Thoracic aorta (tissue), 2 donors: Measurements from ENCODE around the gene CDKN2AIPNL. TPM values are rescaled to one million over a fixed set of nuclear protein-coding genes. Genes with fewer than 3 reads are reported as not detected.
A peak's percentile ranks its signal among the peaks of the same experiment; 100 is the strongest.

Experiments
- ATAC-seq: fragments of 150-250 bp; one replicate; pipeline ENCODE4 v1.8.0; 2017; ENCODE audit warnings: low read depth; ENCODE audit not compliant: insufficient number of reproducible peaks, low FRiP score
- DNase-seq: peaks from one replicate; pipeline ENCODE4 v3.0.0-alpha.2; 2020; ENCODE audit warnings: low spot score
- H3K27ac ChIP-seq, 2 donors: fragments of 200-600 bp; sonication (generic); 1 replicate in 1 of 2; 2 replicates in 1 of 2; pipeline ENCODE4 v1.5.1; 2016; ENCODE audit warnings: mild to moderate bottlenecking in 2 of 2, moderate library complexity in 2 of 2
- H3K27me3 ChIP-seq: fragments of 200-600 bp; sonication (generic); replicated peaks from 2 replicates; pipeline ENCODE4 v1.6.0; 2016; ENCODE audit warnings: mild to moderate bottlenecking; ENCODE audit not compliant: insufficient read depth
- H3K36me3 ChIP-seq: fragments of 200-600 bp; sonication (generic); one replicate; pipeline ENCODE4 v1.5.1; 2016
- H3K4me1 ChIP-seq, 2 donors: fragments of 200-600 bp; sonication (generic); 1 replicate in 1 of 2; 2 replicates in 1 of 2; pipeline versions ENCODE4 v1.5.1 to v1.6.0; 2016; ENCODE audit warnings: low read depth in 2 of 2, mild to moderate bottlenecking in 1 of 2; ENCODE audit not compliant: control insufficient read depth in 1 of 2
- H3K4me3 ChIP-seq: fragments of 200-600 bp; sonication (generic); 2 replicates; pipeline ENCODE4 v1.5.1; 2016; ENCODE audit warnings: mild to moderate bottlenecking
- H3K9me3 ChIP-seq: fragments of 200-600 bp; sonication (generic); 2 replicates; pipeline ENCODE4 v1.5.1; 2016
- total RNA-seq, 2 donors: library from RNA; depleted of rRNA; stranded (reverse); fragments of >200 nt; gene quantifications; one replicate each; pipeline versions ENCODE4 v1.1.0 to v1.2.3, GENCODE V29; 2016
- TF ChIP-seq, protein P1 (sequence below): fragments of 200-600 bp; sonication (generic); IDR thresholded peaks from one replicate; pipeline ENCODE4 v1.5.1; 2019; ENCODE audit warnings: antibody characterized with exemption

The CDKN2AIPNL gene
- total RNA-seq, 2 donors from 2014 or later, result 5.1 to 15.8 TPM

DNA sequence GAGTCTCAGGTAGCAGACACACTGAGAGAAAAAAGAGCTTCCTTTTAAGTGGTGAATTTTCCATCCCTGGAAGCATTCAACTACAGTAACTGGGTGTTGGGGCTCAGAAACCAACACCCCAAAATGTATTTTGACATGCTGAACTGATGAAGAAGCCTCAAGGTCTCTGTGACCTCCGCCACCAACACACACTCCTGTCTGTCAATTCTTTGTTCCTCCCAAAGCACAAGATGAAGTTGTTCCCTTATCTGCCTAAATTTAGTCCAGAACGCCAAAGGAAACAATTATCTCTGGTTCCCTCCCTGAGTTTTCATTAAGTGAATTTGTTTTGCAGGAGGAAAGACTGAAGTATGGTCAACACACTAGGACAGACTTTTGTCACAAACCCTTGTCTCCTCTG, 1.4 kb upstream of the CDKN2AIPNL start:
- ATAC-seq (no peak), DNase-seq (no peak)
- TF ChIP-seq, protein P1, sequence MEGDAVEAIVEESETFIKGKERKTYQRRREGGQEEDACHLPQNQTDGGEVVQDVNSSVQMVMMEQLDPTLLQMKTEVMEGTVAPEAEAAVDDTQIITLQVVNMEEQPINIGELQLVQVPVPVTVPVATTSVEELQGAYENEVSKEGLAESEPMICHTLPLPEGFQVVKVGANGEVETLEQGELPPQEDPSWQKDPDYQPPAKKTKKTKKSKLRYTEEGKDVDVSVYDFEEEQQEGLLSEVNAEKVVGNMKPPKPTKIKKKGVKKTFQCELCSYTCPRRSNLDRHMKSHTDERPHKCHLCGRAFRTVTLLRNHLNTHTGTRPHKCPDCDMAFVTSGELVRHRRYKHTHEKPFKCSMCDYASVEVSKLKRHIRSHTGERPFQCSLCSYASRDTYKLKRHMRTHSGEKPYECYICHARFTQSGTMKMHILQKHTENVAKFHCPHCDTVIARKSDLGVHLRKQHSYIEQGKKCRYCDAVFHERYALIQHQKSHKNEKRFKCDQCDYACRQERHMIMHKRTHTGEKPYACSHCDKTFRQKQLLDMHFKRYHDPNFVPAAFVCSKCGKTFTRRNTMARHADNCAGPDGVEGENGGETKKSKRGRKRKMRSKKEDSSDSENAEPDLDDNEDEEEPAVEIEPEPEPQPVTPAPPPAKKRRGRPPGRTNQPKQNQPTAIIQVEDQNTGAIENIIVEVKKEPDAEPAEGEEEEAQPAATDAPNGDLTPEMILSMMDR, result no peak
- no peak overlapping the region for H3K4me3 ChIP-seq
- H3K9me3 ChIP-seq, result no peaks in the 10 kb centered on the region
- peaks cover 9 to 23% of the 10 kb centered on the region in 2 donors for H3K4me1 ChIP-seq
- no peaks in the 10 kb centered on the region for H3K27me3 ChIP-seq
- no peak overlapping the region for H3K27ac ChIP-seq
- no peaks in the 10 kb centered on the region for H3K36me3 ChIP-seq

DNA sequence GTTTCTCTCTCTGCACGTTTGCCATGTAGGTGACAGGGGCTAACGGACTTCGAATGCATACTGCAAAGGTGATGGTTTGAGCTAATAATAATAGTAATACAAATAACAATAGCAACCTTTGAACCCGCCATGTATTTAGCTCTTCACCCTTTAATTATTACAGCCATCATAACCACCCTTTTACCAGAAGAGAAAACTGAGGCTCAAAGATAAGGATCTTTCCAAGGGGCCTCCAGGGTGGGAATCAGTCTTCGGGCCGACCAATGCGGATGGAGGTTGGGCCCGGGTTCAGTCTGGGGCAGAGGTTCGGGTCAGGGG, 494 bp downstream of the CDKN2AIPNL start:
- Histone ChIP-seq H3K36me3 (peaks cover 6% of the 10 kb centered on the region), H3K27me3 (no peaks in the 10 kb centered on the region), H3K4me1 (peaks cover 9 to 23% of the 10 kb centered on the region in 2 donors), H3K27ac (peak overlapping the region in 1 of 2 donors; percentile 67), H3K4me3 (peak overlapping the region; percentile 91), H3K9me3 (no peaks in the 10 kb centered on the region)
- DNase-seq, result no peak
- no peak for ATAC-seq
- TF ChIP-seq, protein P1, result no peak

DNA sequence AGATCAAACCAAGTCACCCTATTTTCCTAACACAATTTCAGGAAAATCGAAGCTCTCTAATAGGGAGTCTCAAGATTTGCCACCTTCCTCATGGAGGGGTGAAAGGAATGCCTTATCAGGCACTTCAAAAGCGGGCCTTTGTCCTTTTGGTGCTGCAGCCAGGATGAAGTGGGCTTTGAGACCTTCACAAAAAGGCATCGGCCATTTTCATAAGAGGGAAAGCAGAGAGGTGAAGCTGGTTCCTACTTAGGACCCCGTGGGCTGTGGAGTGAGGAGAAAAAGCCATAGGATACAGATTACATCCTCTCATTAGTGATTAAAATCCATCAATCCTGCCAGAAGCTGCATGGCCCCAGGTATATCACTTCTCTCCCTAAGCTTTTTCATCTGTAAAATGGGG, 859 bp downstream of the CDKN2AIPNL start:
- peaks cover 6% of the 10 kb centered on the region for H3K36me3 ChIP-seq
- DNase-seq (no peak), ATAC-seq (no peak)
- H3K27me3 ChIP-seq, result no peaks in the 10 kb centered on the region
- H3K4me3 ChIP-seq, result peak overlapping the region; percentile 91
- TF ChIP-seq, protein P1, result no peak
- H3K9me3 ChIP-seq, result no peaks in the 10 kb centered on the region
- H3K4me1 ChIP-seq, result peaks cover 9 to 23% of the 10 kb centered on the region in 2 donors
- H3K27ac ChIP-seq, result no peak overlapping the region

DNA sequence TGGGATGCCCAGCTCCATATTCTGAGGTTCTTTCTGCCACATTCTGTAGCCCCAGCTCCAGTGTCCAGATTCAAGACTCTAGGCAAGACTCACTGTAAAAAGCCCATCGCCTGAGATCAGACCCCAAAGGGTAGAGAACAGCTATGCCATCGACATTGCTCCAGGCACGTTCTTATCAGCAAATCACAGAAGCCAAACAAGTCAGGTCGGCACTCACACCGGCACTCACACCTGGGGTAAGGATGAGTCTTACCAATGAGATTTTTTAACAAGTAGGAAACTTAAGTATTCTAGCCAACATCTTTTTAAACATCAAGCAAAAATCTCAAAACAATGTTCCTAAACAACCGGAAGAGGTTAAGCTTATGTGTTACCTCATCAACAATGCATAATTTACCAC, 2.4 kb downstream of the CDKN2AIPNL start:
- H3K27ac ChIP-seq, result no peak overlapping the region
- no peak overlapping the region for H3K4me3 ChIP-seq
- H3K27me3 ChIP-seq, result no peaks in the 10 kb centered on the region
- ATAC-seq (no peak), DNase-seq (no peak)
- TF ChIP-seq, protein P1, result no peak
- H3K36me3 ChIP-seq, result peaks cover 6% of the 10 kb centered on the region
- H3K9me3 ChIP-seq, result no peaks in the 10 kb centered on the region
- H3K4me1 ChIP-seq, result peaks cover 9 to 23% of the 10 kb centered on the region in 2 donors

DNA sequence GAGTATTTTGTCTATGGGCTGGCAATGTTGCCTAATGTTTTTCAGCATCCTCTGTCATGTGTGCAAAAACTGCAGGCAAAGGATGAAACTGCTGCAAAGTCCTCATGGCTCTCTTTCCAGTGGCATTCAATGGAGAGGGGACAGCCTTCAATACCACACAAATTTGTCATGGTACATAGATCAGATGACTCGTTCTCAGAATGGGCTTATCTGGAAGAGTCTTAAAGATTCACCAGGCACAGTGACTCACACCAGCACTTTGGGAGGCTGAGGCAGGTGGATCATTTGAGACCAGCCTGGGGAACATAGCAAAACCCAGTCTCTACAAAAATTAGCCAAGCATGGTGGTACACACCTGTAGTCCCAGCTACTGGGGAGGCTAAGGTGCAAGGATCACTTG, 5.3 kb downstream of the CDKN2AIPNL start:
- Histone ChIP-seq H3K27ac (no peak overlapping the region), H3K36me3 (peaks cover 6% of the 10 kb centered on the region), H3K27me3 (no peaks in the 10 kb centered on the region), H3K4me1 (peaks cover 3 to 13% of the 10 kb centered on the region in 2 donors), H3K9me3 (no peaks in the 10 kb centered on the region), H3K4me3 (no peak overlapping the region)
- TF ChIP-seq, protein P1, result no peak
- no peak for ATAC-seq
- DNase-seq, result no peak
